K562 (cell line): ENCODE data around the gene SMIM29. TPM values are rescaled to one million over a fixed set of nuclear protein-coding genes. Genes with fewer than 3 reads are reported as not detected.

Source experiments
- CREBBP ChIP-seq: IDR thresholded peaks from one replicate; pipeline ENCODE4 v1.6.1; 2012; ENCODE audit warnings: low read depth, mild to moderate bottlenecking, control low read depth, inconsistent platforms, low read length
- DPF2 ChIP-seq: fragments of 450-650 bp; IDR thresholded peaks from 2 replicates; pipeline ENCODE4 v1.6.1; 2016
- ESRRA ChIP-seq: fragments of 450-650 bp; IDR thresholded peaks from 2 replicates; pipeline ENCODE4 v1.6.1; 2014; ENCODE audit warnings: low read depth, mild to moderate bottlenecking, moderate library complexity, borderline replicate concordance
- GATA2 ChIP-seq: sonication (generic); formaldehyde crosslinking; IDR thresholded peaks from 2 replicates; pipeline ENCODE4 v1.4.0; 2020; ENCODE audit warnings: mild to moderate bottlenecking, missing genetic modification reagents
- GATAD2B ChIP-seq: fragments of 450-650 bp; IDR thresholded peaks from 2 replicates; pipeline ENCODE4 v1.6.1; 2017; ENCODE audit warnings: mild to moderate bottlenecking, borderline replicate concordance
- KHSRP ChIP-seq: fragments of 450-650 bp; IDR thresholded peaks from 2 replicates; pipeline ENCODE4 v1.6.1; 2017
- MCM2 ChIP-seq: fragments of 450-650 bp; IDR thresholded peaks from 2 replicates; pipeline ENCODE4 v1.6.1; 2017; ENCODE audit warnings: low read depth, mild to moderate bottlenecking
- NELFE ChIP-seq: IDR thresholded peaks from 2 replicates; pipeline ENCODE4 v1.6.1; 2011; ENCODE audit warnings: mild to moderate bottlenecking; ENCODE audit not compliant: insufficient read depth, insufficient read length
- NR2C1 ChIP-seq, 2 experiments: fragments of 450-650 bp; IDR thresholded peaks; 2 replicates each; pipeline ENCODE4 v1.6.1; 2017; ENCODE audit warnings: mild to moderate bottlenecking in 2 of 2, antibody characterized with exemption in 1 of 2, inconsistent platforms in 1 of 2, missing compliant biosample characterization in 1 of 2, missing genetic modification characterization in 1 of 2
- POLR2AphosphoS5 ChIP-seq: IDR thresholded peaks from 2 replicates; pipeline ENCODE4 v1.6.1; 2011; ENCODE audit warnings: mild to moderate bottlenecking, low read depth, low read length, moderate library complexity; ENCODE audit not compliant: control insufficient read depth, insufficient read depth
- RB1 ChIP-seq: fragments of 450-650 bp; IDR thresholded peaks from 2 replicates; pipeline ENCODE4 v1.6.1; 2017; ENCODE audit warnings: low read depth, mild to moderate bottlenecking
- SAFB ChIP-seq: fragments of 200-400 bp; formaldehyde crosslinking; IDR thresholded peaks from 2 replicates; pipeline ENCODE4 v1.6.1; 2017; ENCODE audit warnings: low read depth, low read length, borderline replicate concordance
- SMARCA5 ChIP-seq: fragments of 450-650 bp; IDR thresholded peaks from 2 replicates; pipeline ENCODE4 v1.6.1; 2016
- SOX6 ChIP-seq: fragments of 450-650 bp; IDR thresholded peaks from 2 replicates; pipeline ENCODE4 v1.6.1; 2014; ENCODE audit warnings: mild to moderate bottlenecking
- ZBTB17 ChIP-seq: fragments of 450-650 bp; formaldehyde crosslinking; IDR thresholded peaks from 2 replicates; pipeline ENCODE4 v1.4.0; 2020; ENCODE audit warnings: mild to moderate bottlenecking
- ZNF133 ChIP-seq: fragments of 250-450 bp; sonication (Bioruptor Pico); IDR thresholded peaks from 2 replicates; pipeline ENCODE4 v1.4.0; 2020; ENCODE audit warnings: mild to moderate bottlenecking
- ZNF184 ChIP-seq: sonication (generic); formaldehyde crosslinking; IDR thresholded peaks from 2 replicates; pipeline ENCODE4 v1.5.0; 2020; ENCODE audit warnings: missing genetic modification reagents
- ZNF274 ChIP-seq: IDR thresholded peaks from 2 replicates; pipeline ENCODE4 v1.6.1; 2011; ENCODE audit warnings: low read depth, mild to moderate bottlenecking, low read length, moderate library complexity, borderline replicate concordance
- ZSCAN29 ChIP-seq: fragments of 450-650 bp; IDR thresholded peaks from 2 replicates; pipeline ENCODE4 v1.6.1; 2017
- polyA plus RNA-seq, 8 experiments: library from polyadenylated mRNA; depleted of rRNA in 4 of 8; stranded (reverse) in 5 of 8; unstranded in 3 of 8; fragments of >200 nt; fragmentation: Nextera tagmentation in 2 of 8; fragmentation: Illumina TruSeq in 1 of 8; extraction: Ambion mirVana in 2 of 8; extraction: Trizol in 1 of 8; gene quantifications; 2 replicates each; pipeline versions ENCODE4 v1.2.1 to v1.2.3, GENCODE V29; 2011 to 2014; ENCODE audit warnings: inconsistent platforms in 1 of 8, missing spikeins in 1 of 8
- total RNA-seq, 7 experiments: library from RNA; depleted of rRNA in 6 of 7; stranded (reverse); fragments of >200 nt in 6 of 7; fragmentation: Illumina TruSeq in 2 of 7; extraction: Trizol in 2 of 7; gene quantifications; 2 replicates each; pipeline versions ENCODE4 v1.2.1 to v1.2.3, GENCODE V29; 2011 to 2021; ENCODE audit warnings: low replicate concordance in 1 of 7
- TF ChIP-seq, protein P1 (sequence below): sonication (generic); formaldehyde crosslinking; IDR thresholded peaks from 2 replicates; pipeline ENCODE4 v1.4.0; 2020; ENCODE audit warnings: mild to moderate bottlenecking, missing genetic modification reagents
- TF ChIP-seq, protein P2 (sequence below): fragments of 450-650 bp; IDR thresholded peaks from 2 replicates; pipeline ENCODE4 v1.7.1; 2018; ENCODE audit warnings: mild to moderate bottlenecking, low read depth; ENCODE audit not compliant: partially characterized antibody
- TF ChIP-seq, protein P3 (sequence below): fragments of 250-450 bp; sonication (Bioruptor Pico); IDR thresholded peaks from 2 replicates; pipeline ENCODE4 v1.5.0; 2021
- TF ChIP-seq, protein P4 (sequence below): fragments of 450-650 bp; formaldehyde crosslinking; IDR thresholded peaks from 2 replicates; pipeline ENCODE4 v1.4.0; 2020; ENCODE audit warnings: mild to moderate bottlenecking, moderate library complexity

The SMIM29 gene
- total and polyA plus RNA-seq, 9 of the 15 experiments (the other 6 are each of a cell fraction or from before 2014, with no cell fraction given), result 6.5 to 36.7 (median 20.9) TPM

DNA sequence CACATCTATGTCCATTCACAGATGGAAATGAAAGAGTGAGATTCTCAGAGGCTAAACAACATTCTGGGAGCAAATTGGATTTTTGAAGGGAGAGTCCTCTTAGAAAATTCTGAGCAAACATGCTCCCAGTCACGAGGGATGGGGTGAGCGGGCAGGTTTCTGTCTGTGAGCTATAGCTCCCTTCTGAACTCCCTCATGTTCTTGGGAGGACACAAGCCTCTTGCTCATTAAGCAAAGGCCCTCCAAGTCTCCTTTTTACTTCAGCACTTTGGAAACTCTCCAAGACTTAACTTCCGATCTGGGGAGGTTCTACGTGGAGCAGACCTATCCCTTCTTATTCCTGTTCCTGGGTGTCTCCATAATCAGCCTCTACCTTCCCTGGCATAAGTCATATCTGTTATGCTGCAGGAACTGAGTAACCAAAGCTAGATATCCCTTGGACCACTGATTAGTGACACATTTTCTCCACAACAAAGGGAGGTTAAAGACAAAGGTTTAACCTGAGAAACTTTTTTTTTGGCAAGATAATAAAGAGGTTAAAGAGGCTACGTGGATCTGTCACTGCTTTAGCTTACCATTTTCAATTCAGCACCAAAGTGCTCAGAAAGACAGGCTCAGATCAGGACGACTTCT, 33.0 kb upstream of the SMIM29 start (continued):
- no peak for TF ChIP-seq MCM2
- TF ChIP-seq GATA2 (CRISPR knock-in tag), result peak; percentile 93
- TF ChIP-seq DPF2, result peak; percentile 95
- no peak for TF ChIP-seq SMARCA5
- TF ChIP-seq, protein P1, sequence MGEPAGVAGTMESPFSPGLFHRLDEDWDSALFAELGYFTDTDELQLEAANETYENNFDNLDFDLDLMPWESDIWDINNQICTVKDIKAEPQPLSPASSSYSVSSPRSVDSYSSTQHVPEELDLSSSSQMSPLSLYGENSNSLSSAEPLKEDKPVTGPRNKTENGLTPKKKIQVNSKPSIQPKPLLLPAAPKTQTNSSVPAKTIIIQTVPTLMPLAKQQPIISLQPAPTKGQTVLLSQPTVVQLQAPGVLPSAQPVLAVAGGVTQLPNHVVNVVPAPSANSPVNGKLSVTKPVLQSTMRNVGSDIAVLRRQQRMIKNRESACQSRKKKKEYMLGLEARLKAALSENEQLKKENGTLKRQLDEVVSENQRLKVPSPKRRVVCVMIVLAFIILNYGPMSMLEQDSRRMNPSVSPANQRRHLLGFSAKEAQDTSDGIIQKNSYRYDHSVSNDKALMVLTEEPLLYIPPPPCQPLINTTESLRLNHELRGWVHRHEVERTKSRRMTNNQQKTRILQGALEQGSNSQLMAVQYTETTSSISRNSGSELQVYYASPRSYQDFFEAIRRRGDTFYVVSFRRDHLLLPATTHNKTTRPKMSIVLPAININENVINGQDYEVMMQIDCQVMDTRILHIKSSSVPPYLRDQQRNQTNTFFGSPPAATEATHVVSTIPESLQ (CRISPR knock-in tag), result no peak
- no peak for TF ChIP-seq NR2C1 (IDR thresholded peaks at IDR 0.05)
- no peak for TF ChIP-seq NR2C1 (tag; IDR thresholded peaks at IDR 0.05)
- TF ChIP-seq KHSRP, result no peak
- TF ChIP-seq, protein P2, sequence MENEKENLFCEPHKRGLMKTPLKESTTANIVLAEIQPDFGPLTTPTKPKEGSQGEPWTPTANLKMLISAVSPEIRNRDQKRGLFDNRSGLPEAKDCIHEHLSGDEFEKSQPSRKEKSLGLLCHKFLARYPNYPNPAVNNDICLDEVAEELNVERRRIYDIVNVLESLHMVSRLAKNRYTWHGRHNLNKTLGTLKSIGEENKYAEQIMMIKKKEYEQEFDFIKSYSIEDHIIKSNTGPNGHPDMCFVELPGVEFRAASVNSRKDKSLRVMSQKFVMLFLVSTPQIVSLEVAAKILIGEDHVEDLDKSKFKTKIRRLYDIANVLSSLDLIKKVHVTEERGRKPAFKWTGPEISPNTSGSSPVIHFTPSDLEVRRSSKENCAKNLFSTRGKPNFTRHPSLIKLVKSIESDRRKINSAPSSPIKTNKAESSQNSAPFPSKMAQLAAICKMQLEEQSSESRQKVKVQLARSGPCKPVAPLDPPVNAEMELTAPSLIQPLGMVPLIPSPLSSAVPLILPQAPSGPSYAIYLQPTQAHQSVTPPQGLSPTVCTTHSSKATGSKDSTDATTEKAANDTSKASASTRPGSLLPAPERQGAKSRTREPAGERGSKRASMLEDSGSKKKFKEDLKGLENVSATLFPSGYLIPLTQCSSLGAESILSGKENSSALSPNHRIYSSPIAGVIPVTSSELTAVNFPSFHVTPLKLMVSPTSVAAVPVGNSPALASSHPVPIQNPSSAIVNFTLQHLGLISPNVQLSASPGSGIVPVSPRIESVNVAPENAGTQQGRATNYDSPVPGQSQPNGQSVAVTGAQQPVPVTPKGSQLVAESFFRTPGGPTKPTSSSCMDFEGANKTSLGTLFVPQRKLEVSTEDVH, result no peak
- peak; percentile 99 for TF ChIP-seq SOX6
- TF ChIP-seq ESRRA, result no peak
- TF ChIP-seq ZNF274, result no peak
- TF ChIP-seq, protein P3, sequence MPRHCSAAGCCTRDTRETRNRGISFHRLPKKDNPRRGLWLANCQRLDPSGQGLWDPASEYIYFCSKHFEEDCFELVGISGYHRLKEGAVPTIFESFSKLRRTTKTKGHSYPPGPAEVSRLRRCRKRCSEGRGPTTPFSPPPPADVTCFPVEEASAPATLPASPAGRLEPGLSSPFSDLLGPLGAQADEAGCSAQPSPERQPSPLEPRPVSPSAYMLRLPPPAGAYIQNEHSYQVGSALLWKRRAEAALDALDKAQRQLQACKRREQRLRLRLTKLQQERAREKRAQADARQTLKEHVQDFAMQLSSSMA (CRISPR knock-in tag), result no peak
- TF ChIP-seq RB1, result no peak
- peak; percentile 97 for TF ChIP-seq POLR2AphosphoS5
- TF ChIP-seq ZNF184 (CRISPR knock-in tag), result no peak
- TF ChIP-seq ZBTB17, result no peak
- TF ChIP-seq, protein P4, sequence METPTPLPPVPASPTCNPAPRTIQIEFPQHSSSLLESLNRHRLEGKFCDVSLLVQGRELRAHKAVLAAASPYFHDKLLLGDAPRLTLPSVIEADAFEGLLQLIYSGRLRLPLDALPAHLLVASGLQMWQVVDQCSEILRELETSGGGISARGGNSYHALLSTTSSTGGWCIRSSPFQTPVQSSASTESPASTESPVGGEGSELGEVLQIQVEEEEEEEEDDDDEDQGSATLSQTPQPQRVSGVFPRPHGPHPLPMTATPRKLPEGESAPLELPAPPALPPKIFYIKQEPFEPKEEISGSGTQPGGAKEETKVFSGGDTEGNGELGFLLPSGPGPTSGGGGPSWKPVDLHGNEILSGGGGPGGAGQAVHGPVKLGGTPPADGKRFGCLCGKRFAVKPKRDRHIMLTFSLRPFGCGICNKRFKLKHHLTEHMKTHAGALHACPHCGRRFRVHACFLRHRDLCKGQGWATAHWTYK, result no peak
- no peak for TF ChIP-seq ZNF133 (CRISPR knock-in tag)
- peak; percentile 83 for TF ChIP-seq GATAD2B
- TF ChIP-seq ZSCAN29, result no peak
- no peak for TF ChIP-seq SAFB
- no peak for TF ChIP-seq CREBBP
- TF ChIP-seq NELFE, result no peak
